ENCODE measurements around the gene ST6GALNAC5.

The ST6GALNAC5 gene

GRCh38 chr1:76865696-76866286 lies 1.5 kb upstream of the ST6GALNAC5 start:
- peak overlapping the region; percentile 85 for H3K4me3 ChIP-seq
- H3K27ac ChIP-seq, result peak overlapping the region; percentile 82 to 89
- DNase-seq (ENCODE audit: low spot score), result no peak
- TF ChIP-seq CTCF (IDR thresholded peaks at IDR 0.05), result no peak

- Histone ChIP-seq H3K4me3 (peak overlapping the region; percentile 85), H3K27ac (peak overlapping the region; percentile 82 to 89)
- DNase-seq (ENCODE audit: low spot score), result no peak
- no peak for TF ChIP-seq CTCF (IDR thresholded peaks at IDR 0.05)
Measured at GRCh38 chr1:76866566-76866965, 714 bp upstream of the ST6GALNAC5 start.

- Histone ChIP-seq H3K27ac (peak overlapping the region; percentile 81 to 89), H3K4me3 (peak overlapping the region; percentile 85)
- no peak for DNase-seq (ENCODE audit: low spot score)
- TF ChIP-seq CTCF (IDR thresholded peaks at IDR 0.05), result no peak
Measured at GRCh38 chr1:76868154-76868882, 1.0 kb downstream of the ST6GALNAC5 start.

- peak overlapping the region; percentile 81 to 89 for H3K27ac ChIP-seq
- TF ChIP-seq CTCF (IDR thresholded peaks at IDR 0.05), result no peak
- DNase-seq (ENCODE audit: low spot score), result no peak
- H3K4me3 ChIP-seq, result peak overlapping the region; percentile 85
Measured at GRCh38 chr1:76868916-76869315, 1.6 kb downstream of the ST6GALNAC5 start.

GRCh38 chr1:76870037-76870436 lies 2.8 kb downstream of the ST6GALNAC5 start:
- peak overlapping the region; percentile 85 for H3K4me3 ChIP-seq
- no peak for TF ChIP-seq CTCF (IDR thresholded peaks at IDR 0.05)
- no peak for DNase-seq (ENCODE audit: low spot score)
- H3K27ac ChIP-seq, result no peak overlapping the region

GRCh38 chr1:76871355-76871974 lies 4.2 kb downstream of the ST6GALNAC5 start:
- no peak for DNase-seq (ENCODE audit: low spot score)
- no peak for TF ChIP-seq CTCF (IDR thresholded peaks at IDR 0.05)
- H3K27ac ChIP-seq, result no peak overlapping the region
- peak overlapping the region; percentile 32 for H3K4me3 ChIP-seq
